WTC11 (cell line): ENCODE data around the gene GALNT12. TPM values are rescaled to one million over a fixed set of nuclear protein-coding genes. Genes with fewer than 3 reads are reported as not detected.
A peak's percentile ranks its signal among the peaks of the same experiment; 100 is the strongest.

Experiments
- ATAC-seq: fragments of 200-7000 bp; cut with Tn5 transposase; 2 replicates; pipeline ENCODE4 v1.10.0; 2021; ENCODE audit warnings: mild to moderate bottlenecking, moderate library complexity
- CTCF ChIA-PET: fragments of 300-600 bp; sonication (Branson Sonifier 250); formaldehyde crosslinking; loops from one replicate; lab custom pipeline; 2021; ENCODE audit warnings: antibody characterized with exemption; lab: Charles Lee
- POLR2A ChIA-PET: fragments of 350-600 bp; sonication (Branson Sonifier 250); formaldehyde crosslinking; loops from one replicate; lab custom pipeline; 2021; ENCODE audit warnings: antibody characterized with exemption; lab: Charles Lee
- DNase-seq: peaks from one replicate; pipeline ENCODE4 v3.0.0; 2021; ENCODE audit warnings: low spot score
- H3K27ac Mint-ChIP-seq: 2 replicates; pipeline ENCODE4 v1.8.0; 2021; ENCODE audit warnings: mixed read lengths
- H3K27me3 Mint-ChIP-seq: 2 replicates; pipeline ENCODE4 v1.8.0; 2021; ENCODE audit warnings: low read depth, mild to moderate bottlenecking, moderate library complexity, mixed read lengths
- H3K36me3 Mint-ChIP-seq: 2 replicates; pipeline ENCODE4 v1.8.0; 2021; ENCODE audit warnings: mixed read lengths
- H3K4me1 Mint-ChIP-seq: 2 replicates; pipeline ENCODE4 v1.8.0; 2022; ENCODE audit warnings: mixed read lengths
- H3K4me3 Mint-ChIP-seq: 2 replicates; pipeline ENCODE4 v1.8.0; 2021; ENCODE audit warnings: mild to moderate bottlenecking, moderate library complexity, mixed read lengths
- H3K9me3 Mint-ChIP-seq: 2 replicates; pipeline ENCODE4 v1.8.0; 2021; ENCODE audit warnings: mixed read lengths
- AR ChIP-seq: fragments of 250-450 bp; sonication (Bioruptor Pico); IDR thresholded peaks from 2 replicates; pipeline ENCODE4 v1.9.0; 2021; ENCODE audit warnings: mild to moderate bottlenecking
- ARID4B ChIP-seq: sonication (generic); formaldehyde crosslinking; IDR thresholded peaks from 2 replicates; pipeline ENCODE4 v1.8.0; 2023; ENCODE audit warnings: missing genetic modification reagents, mild to moderate bottlenecking, borderline replicate concordance
- EMX1 ChIP-seq: fragments of 250-450 bp; sonication (Bioruptor Pico); IDR thresholded peaks from 2 replicates; pipeline ENCODE4 v1.8.0; 2021; ENCODE audit warnings: mild to moderate bottlenecking
- ESRRA ChIP-seq: sonication (generic); formaldehyde crosslinking; IDR thresholded peaks from 2 replicates; pipeline ENCODE4 v1.8.1; 2022; ENCODE audit warnings: mild to moderate bottlenecking, missing genetic modification reagents, borderline replicate concordance
- FOXJ3 ChIP-seq: sonication (generic); formaldehyde crosslinking; IDR thresholded peaks from 2 replicates; pipeline ENCODE4 v1.9.0; 2021; ENCODE audit warnings: missing genetic modification reagents, mild to moderate bottlenecking, borderline replicate concordance
- FOXK1 ChIP-seq: sonication (generic); formaldehyde crosslinking; IDR thresholded peaks from 2 replicates; pipeline ENCODE4 v1.8.0; 2022; ENCODE audit warnings: mild to moderate bottlenecking, moderate library complexity, missing genetic modification reagents
- GRHL2 ChIP-seq: fragments of 250-450 bp; sonication (Bioruptor Pico); IDR thresholded peaks from 2 replicates; pipeline ENCODE4 v1.8.0; 2022; ENCODE audit warnings: mild to moderate bottlenecking, moderate library complexity; ENCODE audit not compliant: insufficient replicate concordance, severe bottlenecking
- HMGA2 ChIP-seq: fragments of 250-450 bp; sonication (Bioruptor Pico); IDR thresholded peaks from 2 replicates; pipeline ENCODE4 v1.4.0; 2021; ENCODE audit warnings: mild to moderate bottlenecking, moderate library complexity
- HMGXB4 ChIP-seq: sonication (generic); formaldehyde crosslinking; IDR thresholded peaks from 2 replicates; pipeline ENCODE4 v1.8.1; 2023; ENCODE audit warnings: mild to moderate bottlenecking, moderate library complexity, missing genetic modification reagents
- IRF1 ChIP-seq: sonication (generic); formaldehyde crosslinking; IDR thresholded peaks from 2 replicates; pipeline ENCODE4 v1.8.0; 2023; ENCODE audit warnings: missing genetic modification reagents
- RELA ChIP-seq: sonication (generic); formaldehyde crosslinking; IDR thresholded peaks from 2 replicates; pipeline ENCODE4 v1.8.1; 2022; ENCODE audit warnings: missing genetic modification reagents, mild to moderate bottlenecking, borderline replicate concordance
- SMAD3 ChIP-seq: sonication (generic); formaldehyde crosslinking; IDR thresholded peaks from 2 replicates; pipeline ENCODE4 v1.8.0; 2022; ENCODE audit warnings: missing genetic modification reagents, mild to moderate bottlenecking, borderline replicate concordance
- TEAD4 ChIP-seq: sonication (generic); formaldehyde crosslinking; IDR thresholded peaks from 2 replicates; pipeline ENCODE4 v1.8.0; 2022; ENCODE audit warnings: mild to moderate bottlenecking, missing genetic modification reagents
- ZNF121 ChIP-seq: sonication (generic); formaldehyde crosslinking; IDR thresholded peaks from 2 replicates; pipeline ENCODE4 v1.8.0; 2023; ENCODE audit warnings: missing genetic modification reagents
- ZNF232 ChIP-seq: sonication (generic); formaldehyde crosslinking; IDR thresholded peaks from 2 replicates; pipeline ENCODE4 v1.8.0; 2022; ENCODE audit warnings: mild to moderate bottlenecking, missing genetic modification reagents
- ZNF416 ChIP-seq: fragments of 250-450 bp; sonication (Bioruptor Pico); IDR thresholded peaks from 2 replicates; pipeline ENCODE4 v1.9.0; 2021; ENCODE audit warnings: mild to moderate bottlenecking, inconsistent platforms
- ZNF423 ChIP-seq: fragments of 250-450 bp; sonication (Bioruptor Pico); IDR thresholded peaks from 2 replicates; pipeline ENCODE4 v2.1.2; 2022; ENCODE audit warnings: mild to moderate bottlenecking, moderate library complexity
- ZNF425 ChIP-seq: fragments of 250-450 bp; sonication (Bioruptor Pico); conservative IDR thresholded peaks from 2 replicates; pipeline ENCODE4 v1.9.0; 2021; ENCODE audit warnings: mild to moderate bottlenecking
- total RNA-seq: library from RNA; stranded (reverse); gene quantifications from 3 replicates; pipeline ENCODE4 v1.2.3, GENCODE V29; 2021
- TF ChIP-seq, protein P1 (sequence below): sonication (generic); formaldehyde crosslinking; IDR thresholded peaks from 2 replicates; pipeline ENCODE4 v1.8.0; 2022; ENCODE audit warnings: mild to moderate bottlenecking, missing genetic modification reagents
- TF ChIP-seq, protein P2 (sequence below): fragments of 250-450 bp; sonication (Bioruptor Pico); IDR thresholded peaks from 2 replicates; pipeline ENCODE4 v1.9.0; 2021; ENCODE audit warnings: mild to moderate bottlenecking
- TF ChIP-seq, protein P3 (sequence below): sonication (generic); formaldehyde crosslinking; IDR thresholded peaks from 2 replicates; pipeline ENCODE4 v1.8.1; 2022; ENCODE audit warnings: mild to moderate bottlenecking, moderate library complexity, missing genetic modification reagents

The GALNT12 gene
- total RNA-seq, 1 experiment from 2014 or later = 19.3 TPM

DNA sequence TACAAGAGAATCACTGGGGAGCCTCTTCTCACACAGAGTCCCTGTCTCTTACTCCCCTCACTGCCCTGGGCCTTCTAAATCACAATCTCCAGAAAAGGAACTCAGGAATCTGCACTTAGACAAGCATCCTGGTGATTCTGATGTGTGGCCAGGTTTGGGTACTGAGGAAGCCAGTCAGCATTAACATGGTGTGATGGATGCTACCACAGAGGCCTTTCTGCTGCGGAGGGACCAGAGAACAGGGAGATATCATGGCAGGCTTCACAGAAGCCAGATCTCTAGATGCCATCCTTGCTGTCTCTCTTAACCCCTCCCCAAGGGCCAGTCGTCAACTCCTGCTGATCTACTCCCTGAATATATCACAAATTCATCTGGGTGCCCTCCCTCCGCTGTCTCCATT lies 12.7 kb upstream of the GALNT12 start:
- POLR2A ChIA-PET = no interaction called here
- TF ChIP-seq, protein P1, sequence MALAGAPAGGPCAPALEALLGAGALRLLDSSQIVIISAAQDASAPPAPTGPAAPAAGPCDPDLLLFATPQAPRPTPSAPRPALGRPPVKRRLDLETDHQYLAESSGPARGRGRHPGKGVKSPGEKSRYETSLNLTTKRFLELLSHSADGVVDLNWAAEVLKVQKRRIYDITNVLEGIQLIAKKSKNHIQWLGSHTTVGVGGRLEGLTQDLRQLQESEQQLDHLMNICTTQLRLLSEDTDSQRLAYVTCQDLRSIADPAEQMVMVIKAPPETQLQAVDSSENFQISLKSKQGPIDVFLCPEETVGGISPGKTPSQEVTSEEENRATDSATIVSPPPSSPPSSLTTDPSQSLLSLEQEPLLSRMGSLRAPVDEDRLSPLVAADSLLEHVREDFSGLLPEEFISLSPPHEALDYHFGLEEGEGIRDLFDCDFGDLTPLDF (CRISPR knock-in tag) = no peak
- no peak for TF ChIP-seq IRF1 (CRISPR knock-in tag)
- TF ChIP-seq, protein P2, sequence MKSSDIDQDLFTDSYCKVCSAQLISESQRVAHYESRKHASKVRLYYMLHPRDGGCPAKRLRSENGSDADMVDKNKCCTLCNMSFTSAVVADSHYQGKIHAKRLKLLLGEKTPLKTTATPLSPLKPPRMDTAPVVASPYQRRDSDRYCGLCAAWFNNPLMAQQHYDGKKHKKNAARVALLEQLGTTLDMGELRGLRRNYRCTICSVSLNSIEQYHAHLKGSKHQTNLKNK (CRISPR knock-in tag) = no peak
- TF ChIP-seq RELA = no peak
- no peak for TF ChIP-seq HMGA2 (CRISPR knock-in tag)
- TF ChIP-seq EMX1 (CRISPR knock-in tag) = no peak
- no peak for TF ChIP-seq TEAD4 (CRISPR knock-in tag)
- no peak for TF ChIP-seq FOXJ3
- no peak for TF ChIP-seq AR (CRISPR knock-in tag)
- no peak for TF ChIP-seq ZNF121 (CRISPR knock-in tag)
- no peak for TF ChIP-seq ZNF425 (CRISPR knock-in tag)
- TF ChIP-seq ZNF416 (CRISPR knock-in tag) = no peak
- TF ChIP-seq ZNF232 = no peak
- TF ChIP-seq, protein P3, sequence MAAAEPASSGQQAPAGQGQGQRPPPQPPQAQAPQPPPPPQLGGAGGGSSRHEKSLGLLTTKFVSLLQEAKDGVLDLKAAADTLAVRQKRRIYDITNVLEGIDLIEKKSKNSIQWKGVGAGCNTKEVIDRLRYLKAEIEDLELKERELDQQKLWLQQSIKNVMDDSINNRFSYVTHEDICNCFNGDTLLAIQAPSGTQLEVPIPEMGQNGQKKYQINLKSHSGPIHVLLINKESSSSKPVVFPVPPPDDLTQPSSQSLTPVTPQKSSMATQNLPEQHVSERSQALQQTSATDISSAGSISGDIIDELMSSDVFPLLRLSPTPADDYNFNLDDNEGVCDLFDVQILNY (CRISPR knock-in tag) = no peak
- TF ChIP-seq SMAD3 = no peak
- Mint-ChIP-seq H3K27me3 (peaks cover 20% of the 10 kb centered on the region), H3K36me3 (peaks cover 16% of the 10 kb centered on the region), H3K27ac (no peak overlapping the region), H3K9me3 (peaks cover 11% of the 10 kb centered on the region), H3K4me3 (peak overlapping the region; percentile 74), H3K4me1 (peaks cover 48% of the 10 kb centered on the region)
- DNase-seq (no peak), ATAC-seq (no peak)
- CTCF ChIA-PET = no interaction called here

GRCh38 chr9:98795295-98795955 lies 12.0 kb upstream of the GALNT12 start:
- Mint-ChIP-seq H3K9me3 (peaks cover 11% of the 10 kb centered on the region), H3K27me3 (peaks cover 20% of the 10 kb centered on the region), H3K4me1 (peaks cover 53% of the 10 kb centered on the region), H3K36me3 (peaks cover 16% of the 10 kb centered on the region), H3K27ac (peak overlapping the region; percentile 15; the same call in 1 of the 2 replicates), H3K4me3 (peak overlapping the region; percentile 74)
- ChIA-PET CTCF (interaction anchor here (0.8 kb wide), 1 partner anchor 20 kb away, joined by 4 read pairs; no protein-coding TSS in a partner anchor), POLR2A (no interaction called here)
- DNase-seq (no peak), ATAC-seq (no peak)
- no peak for TF ChIP-seq HMGXB4 (CRISPR knock-in tag)
- TF ChIP-seq ARID4B = no peak
- TF ChIP-seq GRHL2 = no peak
- TF ChIP-seq FOXK1 = no peak
- TF ChIP-seq ZNF423 (CRISPR knock-in tag) = no peak
- no peak for TF ChIP-seq ESRRA (CRISPR knock-in tag)
